ENCODE measurements around the gene PIK3C2B. TPM values are rescaled to one million over a fixed set of nuclear protein-coding genes. Genes with fewer than 3 reads are reported as not detected.
A peak's percentile ranks its signal among the peaks of the same experiment; 100 is the strongest.

The PIK3C2B gene
- total RNA-seq, 2 donors from 2014 or later: 20.9 to 24.1 TPM

DNA sequence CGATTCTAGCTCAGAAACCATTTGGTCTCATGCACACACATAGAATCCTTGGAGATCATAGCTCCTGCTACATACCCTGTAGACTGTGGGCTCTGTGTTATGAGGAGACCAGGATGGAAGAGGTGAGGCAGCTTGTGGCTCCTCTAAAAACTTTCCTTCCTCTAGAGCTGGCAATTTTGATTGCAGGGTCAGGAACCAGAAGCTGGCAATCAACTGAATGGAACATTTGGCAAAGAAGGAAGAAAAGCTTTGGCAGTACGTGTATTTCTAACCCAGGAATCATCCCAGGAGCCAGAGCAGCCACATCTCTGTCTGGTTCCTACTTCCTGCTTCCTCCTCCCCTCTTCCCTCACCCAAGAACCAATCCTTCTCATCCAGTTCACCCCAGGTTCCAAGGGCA, 15.7 kb downstream of the PIK3C2B start:
- intact Hi-C loops (cut with DNase I): no loop called here
- peak overlapping the region; percentile 48 to 50 for H3K27ac ChIP-seq
- no peak for DNase-seq (ENCODE audit: low spot score)
- H3K4me3 ChIP-seq: no peak overlapping the region
- no peaks in the 10 kb centered on the region for H3K27me3 ChIP-seq (replicated peaks; ENCODE audit: insufficient read depth)
- TF ChIP-seq, protein P1, sequence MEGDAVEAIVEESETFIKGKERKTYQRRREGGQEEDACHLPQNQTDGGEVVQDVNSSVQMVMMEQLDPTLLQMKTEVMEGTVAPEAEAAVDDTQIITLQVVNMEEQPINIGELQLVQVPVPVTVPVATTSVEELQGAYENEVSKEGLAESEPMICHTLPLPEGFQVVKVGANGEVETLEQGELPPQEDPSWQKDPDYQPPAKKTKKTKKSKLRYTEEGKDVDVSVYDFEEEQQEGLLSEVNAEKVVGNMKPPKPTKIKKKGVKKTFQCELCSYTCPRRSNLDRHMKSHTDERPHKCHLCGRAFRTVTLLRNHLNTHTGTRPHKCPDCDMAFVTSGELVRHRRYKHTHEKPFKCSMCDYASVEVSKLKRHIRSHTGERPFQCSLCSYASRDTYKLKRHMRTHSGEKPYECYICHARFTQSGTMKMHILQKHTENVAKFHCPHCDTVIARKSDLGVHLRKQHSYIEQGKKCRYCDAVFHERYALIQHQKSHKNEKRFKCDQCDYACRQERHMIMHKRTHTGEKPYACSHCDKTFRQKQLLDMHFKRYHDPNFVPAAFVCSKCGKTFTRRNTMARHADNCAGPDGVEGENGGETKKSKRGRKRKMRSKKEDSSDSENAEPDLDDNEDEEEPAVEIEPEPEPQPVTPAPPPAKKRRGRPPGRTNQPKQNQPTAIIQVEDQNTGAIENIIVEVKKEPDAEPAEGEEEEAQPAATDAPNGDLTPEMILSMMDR (IDR thresholded peaks at IDR 0.05): no peak
- TF ChIP-seq POLR2AphosphoS5 (IDR thresholded peaks at IDR 0.05) (no peak), POLR2A (IDR thresholded peaks at IDR 0.05) (no peak)
- WGBS: 51% methylated on average over 2 of the region's 2 CpGs
- peaks cover 10% of the 10 kb centered on the region for H3K4me1 ChIP-seq (replicated peaks)
- H3K36me3 ChIP-seq: no peaks in the 10 kb centered on the region
- H3K9me3 ChIP-seq: no peaks in the 10 kb centered on the region

DNA sequence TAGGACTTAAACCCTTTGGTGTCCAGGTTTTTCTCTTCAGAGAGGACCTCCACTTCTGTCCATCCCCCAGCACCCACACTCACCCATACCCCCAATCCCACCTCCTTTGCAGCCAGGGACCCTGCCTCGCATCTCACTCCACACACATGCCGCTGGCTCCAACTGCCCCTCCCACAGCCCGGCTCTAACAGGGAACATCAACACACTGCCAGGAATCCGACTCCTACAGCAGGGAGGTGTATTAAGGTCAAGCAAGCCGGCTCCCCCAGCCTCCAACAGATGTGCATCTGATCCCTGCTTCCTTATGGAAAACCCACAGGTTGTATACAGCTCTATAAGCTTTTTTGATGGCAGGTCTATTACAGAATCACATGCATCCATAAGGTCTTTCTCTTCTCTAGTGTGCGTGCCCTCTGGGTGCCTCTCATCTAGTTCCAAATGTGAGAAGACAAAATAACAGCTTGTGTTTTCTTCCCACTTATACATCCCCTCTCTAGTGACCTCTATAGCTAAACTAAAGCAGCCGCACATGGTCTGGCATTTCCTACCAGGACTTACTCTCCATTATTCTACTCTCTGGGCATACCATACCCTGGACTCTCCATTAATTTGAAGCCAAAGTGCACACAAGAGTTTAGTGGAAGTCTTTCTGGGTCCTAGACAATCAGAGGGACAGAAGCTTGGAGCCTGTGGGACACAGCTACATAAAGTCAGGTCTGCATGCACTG, 16.3 kb downstream of the PIK3C2B start:
- no peaks in the 10 kb centered on the region for H3K36me3 ChIP-seq
- no peak overlapping the region for H3K4me3 ChIP-seq
- H3K9me3 ChIP-seq: no peaks in the 10 kb centered on the region
- intact Hi-C loops (cut with DNase I): no loop called here
- no peak overlapping the region for H3K27ac ChIP-seq
- no peak for DNase-seq (ENCODE audit: low spot score)
- 75% methylated on average over 7 of the region's 7 CpGs for WGBS
- TF ChIP-seq POLR2AphosphoS5 (IDR thresholded peaks at IDR 0.05): no peak
- no peak for TF ChIP-seq POLR2A (IDR thresholded peaks at IDR 0.05)
- TF ChIP-seq, protein P1 (IDR thresholded peaks at IDR 0.05): no peak
- H3K4me1 ChIP-seq (replicated peaks): peaks cover 10% of the 10 kb centered on the region
- H3K27me3 ChIP-seq (replicated peaks; ENCODE audit: insufficient read depth): no peaks in the 10 kb centered on the region

DNA sequence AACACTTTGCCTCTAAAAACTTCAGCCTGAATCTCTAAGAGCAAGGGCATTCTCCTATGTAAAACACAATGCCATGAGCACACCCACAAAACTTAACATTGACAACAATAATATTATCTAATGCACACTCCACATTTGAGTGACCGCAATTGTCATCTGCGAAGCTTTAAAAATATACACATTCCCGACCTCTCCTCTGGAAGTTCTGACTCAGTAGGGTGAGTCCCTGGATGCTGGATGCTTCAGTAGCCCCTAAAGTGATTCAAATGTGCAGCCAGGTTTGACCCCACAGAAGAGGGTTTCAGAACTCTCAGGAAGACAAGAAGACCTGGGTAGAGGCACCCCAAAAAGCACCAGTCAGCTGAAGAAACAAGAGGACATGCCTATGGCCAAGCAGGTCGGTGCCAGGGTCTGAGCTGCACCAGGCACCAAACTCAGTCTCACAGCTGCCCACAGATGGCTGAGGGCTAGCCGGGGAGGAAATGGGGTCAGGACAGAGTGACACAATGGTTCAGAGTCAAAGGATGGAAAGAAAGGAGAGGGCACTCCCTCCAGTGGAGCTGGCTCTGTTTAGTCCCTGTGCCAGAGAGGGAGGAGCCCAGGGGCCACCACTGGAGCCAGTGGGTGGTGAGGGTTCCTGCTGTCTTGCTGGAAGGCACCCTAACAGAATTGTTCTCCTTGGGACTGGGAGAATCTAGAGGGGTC, 17.4 kb downstream of the PIK3C2B start:
- no peak overlapping the region for H3K4me3 ChIP-seq
- no peaks in the 10 kb centered on the region for H3K9me3 ChIP-seq
- WGBS: 77% methylated on average over 5 of the region's 5 CpGs
- H3K4me1 ChIP-seq (replicated peaks): peaks cover 10% of the 10 kb centered on the region
- H3K27me3 ChIP-seq (replicated peaks; ENCODE audit: insufficient read depth): no peaks in the 10 kb centered on the region
- DNase-seq (ENCODE audit: low spot score): no peak
- no peak overlapping the region for H3K27ac ChIP-seq
- H3K36me3 ChIP-seq: no peaks in the 10 kb centered on the region
- TF ChIP-seq POLR2AphosphoS5 (IDR thresholded peaks at IDR 0.05) (no peak), POLR2A (IDR thresholded peaks at IDR 0.05) (no peak)
- TF ChIP-seq, protein P1 (IDR thresholded peaks at IDR 0.05): no peak
- intact Hi-C loops (cut with DNase I): no loop called here

DNA sequence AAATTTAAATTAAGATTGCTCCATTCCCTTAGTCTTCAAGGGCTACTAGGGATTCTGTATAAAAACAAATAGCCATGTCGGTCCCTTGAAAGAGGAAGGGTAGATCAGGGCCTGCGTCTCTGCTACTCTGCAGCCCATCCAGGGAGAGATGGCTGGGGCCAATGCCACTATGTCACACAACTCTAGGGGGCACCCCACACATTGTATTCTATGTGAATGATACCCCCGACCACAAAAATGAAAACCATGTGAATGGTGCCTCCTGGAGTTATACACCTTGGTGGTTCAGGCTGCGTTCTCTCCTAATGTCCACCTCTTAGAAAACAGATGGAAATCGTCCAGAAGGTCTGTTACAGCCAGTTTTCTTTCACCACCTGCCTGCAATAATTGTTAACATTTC, 18.0 kb downstream of the PIK3C2B start:
- 86% methylated on average over 5 of the region's 5 CpGs for WGBS
- peaks cover 10% of the 10 kb centered on the region for H3K4me1 ChIP-seq (replicated peaks)
- H3K9me3 ChIP-seq: no peaks in the 10 kb centered on the region
- no peaks in the 10 kb centered on the region for H3K36me3 ChIP-seq
- no peak for DNase-seq (ENCODE audit: low spot score)
- no peak overlapping the region for H3K27ac ChIP-seq
- H3K4me3 ChIP-seq: no peak overlapping the region
- TF ChIP-seq POLR2AphosphoS5 (IDR thresholded peaks at IDR 0.05) (no peak), POLR2A (IDR thresholded peaks at IDR 0.05) (no peak)
- TF ChIP-seq, protein P1 (IDR thresholded peaks at IDR 0.05): no peak
- no peaks in the 10 kb centered on the region for H3K27me3 ChIP-seq (replicated peaks; ENCODE audit: insufficient read depth)
- intact Hi-C loops (cut with DNase I): no loop called here

All from prostate gland (tissue), 2 donors.